GM12878 (cell line): ENCODE results near the gene CDK5R2.

Experiments used
- BHLHE40 ChIP-seq, 2 experiments: fragments of 450-650 bp in 1 of 2; IDR thresholded peaks; 2 replicates each; pipeline ENCODE4 v1.6.1; 2011 to 2017; ENCODE audit warnings: low read depth in 2 of 2, borderline replicate concordance in 1 of 2, improper control_type of control experiment in 1 of 2, low read length in 1 of 2, mild to moderate bottlenecking in 1 of 2
- CTCF ChIP-seq, 3 experiments: IDR thresholded peaks in 2 of 3; conservative IDR thresholded peaks in 1 of 3; 2 replicates each; pipeline ENCODE4 v1.5.1; 2011; ENCODE audit warnings: low read depth in 3 of 3, low read length in 3 of 3, mild to moderate bottlenecking in 3 of 3, control low read depth in 2 of 3, moderate library complexity in 2 of 3, inconsistent platforms in 1 of 3, mixed read lengths in 1 of 3; ENCODE audit not compliant: control insufficient read depth in 2 of 3, insufficient read depth in 1 of 3; ENCODE audit errors: extremely low read depth in 1 of 3
- MAX ChIP-seq: IDR thresholded peaks from 2 replicates; pipeline ENCODE4 v1.6.1; 2012; ENCODE audit warnings: low read depth, low read length, improper control_type of control experiment
- NFIC ChIP-seq: IDR thresholded peaks from 2 replicates; pipeline ENCODE4 v1.6.1; 2012; ENCODE audit warnings: low read depth, mild to moderate bottlenecking, inconsistent platforms, low read length, moderate library complexity
- POLR2AphosphoS5 ChIP-seq: IDR thresholded peaks from 2 replicates; pipeline ENCODE4 v1.6.1; 2011; ENCODE audit warnings: mild to moderate bottlenecking, low read length, inconsistent platforms
- TCF12 ChIP-seq: IDR thresholded peaks from 2 replicates; pipeline ENCODE4 v1.6.1; 2011; ENCODE audit warnings: low read depth, mild to moderate bottlenecking, low read length

- TF ChIP-seq NFIC (no peak), BHLHE40 (IDR thresholded peaks at IDR 0.05; ENCODE audit: borderline replicate concordance in 1 of 2, low read depth in 2 of 2, low read length in 1 of 2) (no peak), POLR2AphosphoS5 (no peak), CTCF (IDR thresholded peaks at IDR 0.05 in 2 of 3, conservative IDR thresholded peaks at IDR 0.05 in 1 of 3; ENCODE audit: control insufficient read depth in 2 of 3, extremely low read depth in 1 of 3, insufficient read depth in 1 of 3, low read depth in 3 of 3, low read length in 3 of 3) (no peak), TCF12 (no peak), MAX (no peak)
Observed at GRCh38 chr2:218985021-218985324, 25.5 kb downstream of the CDK5R2 start, which contains the start of gene FEV.
